DMS153 treated with DMSO at 0.1 percent for 48 hours (cell line): ENCODE measurements around the gene ST8SIA6.

Experiments
- DNase-seq: peaks from one replicate; lab custom pipeline; 2025; ENCODE audit not compliant: unreplicated experiment; lab: John Stamatoyannopoulos, UW

Gene ST8SIA6

DNA sequence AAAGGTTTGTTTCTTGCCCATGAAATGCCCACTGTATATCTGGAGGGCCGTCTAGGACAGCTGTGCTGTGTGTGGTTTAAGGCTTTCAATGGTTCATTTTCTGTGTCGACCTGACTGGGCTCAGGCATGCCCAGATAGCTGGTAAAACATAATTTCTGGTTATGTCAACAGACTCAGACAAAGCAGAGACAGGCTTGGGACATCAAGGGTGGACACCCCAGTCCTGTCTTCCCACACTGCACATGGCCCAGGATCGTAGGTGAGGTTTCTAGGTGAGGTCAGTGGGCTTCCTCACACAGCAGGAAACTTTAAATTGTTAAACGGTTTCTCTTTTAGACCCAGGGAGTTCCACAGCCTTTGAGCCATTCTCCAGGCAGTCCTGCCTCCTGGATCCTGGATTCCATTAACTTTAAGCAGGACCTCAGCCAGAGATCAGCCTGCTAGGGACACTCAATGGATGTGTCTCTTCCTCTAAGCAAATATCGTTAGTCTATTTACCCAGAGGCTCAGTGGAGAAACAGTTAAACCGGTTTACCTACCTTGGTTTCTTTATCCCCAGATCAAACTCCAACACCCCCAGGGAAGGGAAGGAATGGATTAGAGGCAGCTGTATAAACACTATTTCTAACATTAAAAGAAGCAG is 66.4 kb downstream of the ST8SIA6 start:
- peak; percentile 50 for DNase-seq

DNA sequence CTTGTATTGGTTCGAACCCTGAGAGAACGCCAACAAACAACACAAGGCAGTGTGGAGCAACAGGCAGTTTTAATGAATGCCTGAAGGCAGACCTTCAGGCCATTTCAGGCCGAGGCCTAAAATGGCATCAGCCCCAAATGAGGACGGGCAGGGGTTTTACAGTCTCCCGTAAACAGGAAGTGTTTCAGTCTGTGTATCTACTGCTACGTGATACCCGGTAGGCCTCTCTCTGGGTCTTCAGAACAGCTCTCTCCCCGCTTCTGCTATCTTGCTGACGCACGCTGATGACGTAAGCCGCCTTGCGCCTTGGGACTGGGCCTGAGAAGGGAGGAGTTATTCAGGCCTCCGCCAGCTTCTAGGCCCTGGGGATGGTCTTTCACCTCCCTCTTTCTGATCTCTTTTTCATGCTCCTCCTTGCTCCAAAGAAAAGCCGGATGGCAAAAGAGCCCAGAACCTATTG is 67.7 kb downstream of the ST8SIA6 start:
- DNase-seq: peak; percentile 69

DNA sequence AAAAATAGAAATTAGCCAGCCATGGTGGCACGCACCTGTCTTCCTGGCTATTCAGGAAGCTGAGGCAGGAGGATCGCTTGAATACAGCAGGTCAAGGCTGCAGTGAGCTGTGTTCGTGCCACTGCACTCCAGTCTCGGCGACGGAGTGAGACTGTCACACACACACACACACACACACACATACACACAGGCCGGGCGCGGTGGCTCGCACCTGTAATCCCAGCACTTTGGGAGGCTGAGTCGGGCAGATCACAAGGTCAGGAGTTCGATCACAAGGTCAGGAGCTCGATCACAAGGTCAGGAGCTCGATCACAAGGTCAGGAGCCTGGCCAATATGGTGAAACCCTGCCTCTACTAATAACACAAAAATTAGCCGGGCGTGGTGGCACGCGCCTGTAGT is 68.4 kb downstream of the ST8SIA6 start:
- DNase-seq: no peak

DNA sequence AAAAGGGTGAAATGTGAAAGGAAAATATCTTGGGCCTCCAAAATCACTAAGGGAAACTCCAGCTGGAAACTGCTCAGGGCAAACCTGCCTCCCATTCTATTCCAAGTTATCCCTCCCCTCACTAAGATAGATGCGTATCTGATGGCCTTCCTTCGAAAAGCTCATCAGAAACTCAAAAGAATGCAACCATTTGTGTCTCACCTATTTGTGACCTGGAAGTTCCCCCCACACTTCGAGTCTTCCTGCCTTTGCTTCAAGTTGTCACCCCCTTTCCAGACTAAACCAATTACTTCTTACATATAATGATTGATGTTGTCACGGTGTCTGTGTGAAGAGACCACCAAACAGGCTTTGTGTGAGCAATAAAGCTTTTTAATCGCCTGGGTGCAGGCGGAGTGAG is 69.3 kb downstream of the ST8SIA6 start:
- no peak for DNase-seq

DNA sequence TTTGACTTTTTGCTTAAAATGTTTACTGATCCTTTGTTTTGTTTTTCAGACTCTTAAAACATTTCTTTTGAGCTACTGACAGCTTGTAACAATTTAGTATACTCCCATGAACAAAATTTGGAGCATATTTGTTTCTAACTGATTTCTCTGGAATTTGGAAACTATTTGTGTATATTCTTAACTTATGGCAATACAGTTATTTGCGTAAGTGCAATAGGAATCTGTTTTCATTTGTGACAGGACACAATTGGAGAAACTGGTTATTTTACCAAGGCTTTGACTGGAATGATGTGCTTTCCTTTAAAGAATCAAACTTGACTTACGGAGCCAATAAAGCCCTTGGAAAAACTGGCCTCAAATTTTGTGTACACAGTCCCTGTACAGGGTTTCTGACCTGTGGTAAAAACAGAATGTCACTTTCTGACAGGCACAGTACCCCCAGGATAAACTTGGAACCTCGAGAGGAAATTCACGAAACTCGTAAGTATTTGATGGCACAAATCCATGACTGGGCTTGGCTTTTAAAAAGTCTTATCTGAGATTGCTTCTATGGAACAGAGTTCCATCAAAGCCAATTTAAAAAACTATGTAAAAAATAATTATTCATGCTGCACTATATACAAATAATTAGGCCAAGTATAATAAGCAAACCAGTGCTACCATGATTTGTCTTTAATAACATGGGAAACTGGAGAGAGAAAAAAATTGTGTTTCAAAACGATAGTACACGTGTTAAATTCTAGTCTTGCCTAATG is 70.4 kb downstream of the ST8SIA6 start:
- no peak for DNase-seq

DNA sequence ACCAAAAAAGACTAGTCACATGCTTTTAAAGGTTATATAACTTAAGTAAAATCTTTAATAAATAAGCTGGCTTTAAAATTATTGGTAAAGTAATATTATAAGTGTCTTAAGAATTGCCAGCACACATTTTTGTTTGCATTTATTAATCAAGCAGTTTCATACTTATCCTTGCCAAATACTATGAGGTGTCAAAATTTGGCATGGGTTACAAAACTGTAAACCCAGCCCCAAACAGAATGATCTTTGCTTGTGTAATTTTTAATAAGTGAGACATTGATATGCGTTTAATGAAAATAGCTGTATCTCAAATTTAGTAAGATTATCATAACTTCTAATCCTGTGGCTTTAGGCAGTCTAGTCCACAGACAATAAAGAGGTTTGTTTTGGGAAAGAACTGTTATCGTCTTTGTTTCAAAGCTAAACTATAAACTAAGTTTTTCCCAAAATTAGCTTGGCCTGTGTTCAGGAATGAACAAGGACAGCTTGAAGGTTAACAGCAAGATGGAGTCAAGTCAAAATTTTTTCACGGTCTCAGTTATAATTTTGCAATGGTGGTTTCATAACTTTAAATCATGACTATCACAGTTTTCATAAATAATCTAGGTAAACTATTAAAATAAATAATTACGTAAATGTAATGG is 72.8 kb downstream of the ST8SIA6 start:
- no peak for DNase-seq

DNA sequence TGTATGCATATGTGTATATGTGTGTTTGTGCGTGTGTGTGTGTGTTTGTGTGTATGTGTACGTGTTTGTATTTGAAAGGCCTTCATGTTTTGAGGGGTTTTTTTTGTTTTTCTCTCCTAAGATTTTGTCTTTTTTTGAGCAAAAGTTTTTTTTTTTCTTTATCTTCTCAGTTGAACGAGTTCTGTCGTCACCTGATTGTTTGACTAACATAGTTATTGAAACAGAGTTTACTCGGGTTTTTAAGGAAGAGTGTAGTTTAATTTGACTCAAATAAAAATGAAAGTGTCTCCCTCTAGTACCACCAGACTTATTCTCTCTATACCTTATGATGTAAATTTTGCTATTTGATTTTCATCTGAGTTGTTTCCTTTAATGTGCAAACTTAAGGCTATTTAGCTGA is 73.5 kb downstream of the ST8SIA6 start:
- no peak for DNase-seq

DNA sequence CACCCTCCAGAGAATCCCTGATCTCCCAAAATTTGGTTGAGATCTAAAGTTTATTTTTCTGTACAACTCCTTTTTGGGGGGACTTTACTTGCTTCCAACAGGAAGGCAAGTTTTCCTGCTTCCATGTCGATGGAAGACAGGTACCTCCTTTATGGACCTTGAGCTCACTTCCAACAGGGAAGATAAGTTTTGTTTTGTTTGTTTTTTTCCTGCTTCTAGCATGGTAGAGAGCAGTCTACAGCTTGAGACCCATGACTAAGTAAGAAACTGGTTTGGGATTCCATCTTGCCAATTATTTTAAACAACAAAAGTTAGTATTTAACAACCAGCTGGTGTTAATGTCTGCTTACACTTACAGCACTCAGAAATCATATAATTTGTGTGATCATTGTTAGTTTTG is 74.4 kb downstream of the ST8SIA6 start:
- DNase-seq: no peak

DNA sequence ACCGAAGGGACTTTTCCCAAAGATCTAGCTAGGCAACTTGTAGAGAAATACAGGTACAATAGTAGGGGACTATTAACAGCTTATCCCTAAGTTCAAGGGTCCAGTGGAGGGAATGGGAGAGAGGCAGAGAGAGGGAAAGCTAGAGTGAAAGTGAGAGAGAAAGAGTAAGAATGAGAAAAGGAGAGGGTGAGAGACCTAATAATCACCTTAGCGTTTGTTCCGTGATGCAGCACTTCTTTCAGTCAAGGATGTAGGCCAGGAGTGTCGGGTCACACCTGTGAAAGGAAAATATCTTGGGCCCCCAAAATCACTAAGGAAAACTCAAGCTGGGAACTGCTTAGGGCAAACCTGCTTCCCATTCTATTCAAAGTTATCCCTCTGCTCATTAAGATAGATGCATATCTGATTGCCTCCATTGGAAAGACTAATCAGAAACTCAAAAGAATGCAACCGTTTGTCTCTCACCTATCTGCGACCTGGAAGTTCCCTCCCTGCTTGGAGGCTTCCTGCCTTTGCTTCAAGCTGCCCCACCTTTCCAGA is 75.2 kb downstream of the ST8SIA6 start:
- DNase-seq: no peak

DNA sequence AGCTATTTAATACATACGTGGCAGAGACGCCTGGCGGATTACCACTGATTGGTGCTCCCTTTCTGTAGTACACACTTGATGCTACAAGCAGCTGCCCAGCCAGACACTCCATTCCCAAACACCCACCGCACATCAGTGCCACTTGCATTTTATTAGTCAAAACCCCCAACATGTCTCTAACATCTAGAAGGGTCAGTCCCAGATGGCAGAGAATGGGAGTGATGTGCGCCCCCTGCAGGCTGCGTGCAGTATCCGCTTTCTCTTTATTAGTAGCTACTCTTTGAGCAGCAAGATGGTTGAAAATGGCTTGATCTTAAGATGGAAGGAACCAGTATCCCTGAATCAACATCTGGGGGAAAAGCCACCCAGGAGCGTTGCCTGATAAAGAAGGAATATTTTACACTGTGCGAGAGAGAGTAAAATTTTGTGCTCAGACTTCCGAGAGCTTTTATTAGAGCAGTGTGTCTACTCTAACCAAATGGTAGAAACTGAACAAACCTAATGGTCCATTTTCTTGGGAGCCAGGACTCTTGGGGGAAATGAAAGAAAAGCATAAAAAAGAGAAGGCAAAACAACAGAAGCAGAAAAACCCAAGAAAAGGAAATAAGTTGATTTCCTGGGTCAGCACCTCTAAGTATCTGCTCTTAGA is 78.3 kb downstream of the ST8SIA6 start:
- DNase-seq: no peak

DNA sequence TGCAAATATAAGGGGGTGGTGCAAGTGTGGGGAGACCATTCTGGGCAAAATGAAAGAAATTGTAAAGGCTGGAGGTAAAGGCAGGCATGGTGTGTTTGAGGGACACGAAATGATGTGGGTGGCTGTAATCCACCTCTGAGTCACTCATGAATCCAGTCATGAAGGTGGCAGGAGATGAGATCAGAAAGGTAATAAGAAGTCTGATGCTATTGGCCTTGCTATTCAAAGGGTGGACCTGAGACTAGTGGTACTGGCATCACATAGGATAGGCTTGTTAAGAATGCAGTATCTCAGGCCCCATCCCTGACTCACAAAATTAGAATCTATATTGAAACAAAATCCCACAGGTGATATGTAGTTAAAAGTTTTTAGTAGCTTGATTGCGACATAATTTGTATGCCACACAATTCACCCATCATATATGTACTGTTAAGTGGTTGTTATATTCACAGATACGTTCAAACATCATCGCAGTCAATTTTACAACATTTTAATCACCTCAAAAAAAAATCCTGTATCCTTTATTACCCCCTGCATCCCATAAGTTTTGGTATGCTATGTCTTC is 85.6 kb downstream of the ST8SIA6 start:
- DNase-seq: no peak

DNA sequence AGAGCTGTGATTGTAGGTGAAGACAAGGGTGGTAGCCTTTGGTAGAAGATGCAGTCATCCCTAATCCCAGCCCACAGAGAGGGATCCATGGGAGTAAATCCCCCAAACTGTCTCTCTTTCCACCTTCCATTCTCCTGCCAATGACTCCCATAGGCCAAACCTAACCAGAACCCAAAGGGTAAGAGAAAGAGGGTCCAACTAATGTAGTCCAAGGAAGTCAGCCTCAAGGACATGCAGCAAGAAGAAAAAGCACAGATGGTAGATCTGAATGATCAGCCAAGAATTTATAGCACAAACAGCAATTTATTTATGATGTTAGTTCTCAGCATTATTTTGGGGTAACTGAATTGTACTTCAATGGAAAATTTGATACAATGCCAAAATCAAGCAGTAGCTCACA is 87.7 kb downstream of the ST8SIA6 start:
- no peak for DNase-seq

DNA sequence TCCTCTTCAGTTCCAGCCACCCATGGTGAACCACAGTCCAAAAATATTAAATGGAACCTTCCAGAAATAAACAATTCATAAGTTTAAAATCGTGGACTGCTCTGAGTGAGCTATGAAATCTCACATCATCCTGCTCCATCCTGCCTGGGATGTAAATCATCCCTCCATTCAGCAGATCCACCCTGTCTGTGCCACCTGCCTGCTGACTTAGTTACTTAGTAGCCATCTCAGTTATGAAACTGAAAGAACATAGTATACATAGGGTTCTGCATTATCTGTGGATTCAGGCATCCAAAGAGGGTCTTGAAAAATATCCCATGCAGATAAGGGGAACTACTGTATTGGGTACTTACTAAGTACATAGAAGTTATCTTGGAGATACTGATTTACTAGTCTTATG is 89.0 kb downstream of the ST8SIA6 start:
- no peak for DNase-seq

DNA sequence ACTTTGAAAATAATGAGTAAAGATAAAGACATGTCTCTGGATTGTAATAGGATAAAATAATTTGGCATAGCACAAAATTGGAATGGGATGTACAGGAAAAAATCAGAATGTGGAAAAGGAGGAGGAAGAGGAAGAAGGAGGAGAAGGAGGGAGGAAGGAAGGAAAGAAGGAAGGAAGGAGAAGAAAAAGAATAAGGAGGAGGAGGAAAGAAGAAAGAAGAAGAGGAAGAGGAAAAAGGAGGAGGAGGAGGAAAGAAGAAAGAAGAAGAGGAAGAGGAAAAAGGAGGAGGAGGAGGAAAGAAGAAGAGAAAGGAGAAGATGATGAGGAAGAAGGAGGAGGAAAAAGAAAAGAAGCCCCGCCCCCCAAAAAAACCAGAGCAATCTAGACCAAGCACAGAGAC is 95.9 kb downstream of the ST8SIA6 start:
- DNase-seq: no peak

DNA sequence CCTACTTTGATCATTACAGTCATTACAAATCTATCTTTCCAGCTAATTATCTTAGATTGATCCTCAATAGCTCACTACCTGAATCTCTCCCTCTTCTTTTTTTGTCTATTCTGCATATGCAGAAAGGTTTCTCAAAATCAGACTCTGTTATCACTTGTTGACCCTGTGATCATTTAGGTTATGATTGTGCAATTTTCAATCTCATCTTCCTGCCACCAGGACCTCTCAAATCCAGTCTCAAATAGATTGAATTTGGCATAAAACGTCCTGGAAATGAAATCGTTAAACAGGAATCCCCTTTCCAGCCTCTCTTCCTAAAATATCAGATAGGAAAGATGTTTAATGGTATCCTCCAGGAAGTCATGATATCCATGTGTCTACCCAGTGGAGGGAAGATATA is 96.6 kb downstream of the ST8SIA6 start:
- no peak for DNase-seq

DNA sequence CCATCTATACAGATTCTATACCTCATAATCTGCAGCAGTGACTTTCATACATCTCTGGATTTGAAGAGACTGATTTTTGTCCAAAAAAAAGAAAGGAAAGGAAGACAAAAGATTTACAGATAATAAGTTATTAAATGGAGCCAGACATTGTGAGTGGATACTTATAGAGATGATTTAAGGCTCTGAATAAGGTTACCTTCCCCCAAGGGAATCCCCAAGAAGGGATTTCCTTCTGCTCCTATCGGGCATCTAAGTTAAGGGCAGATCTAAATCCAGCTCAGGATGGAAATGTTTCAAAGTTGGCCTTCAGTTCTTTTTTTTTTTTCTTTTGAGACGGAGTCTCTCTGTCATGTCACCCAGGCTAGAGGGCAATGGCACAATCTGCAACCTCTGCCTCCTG is 97.6 kb downstream of the ST8SIA6 start:
- no peak for DNase-seq

DNA sequence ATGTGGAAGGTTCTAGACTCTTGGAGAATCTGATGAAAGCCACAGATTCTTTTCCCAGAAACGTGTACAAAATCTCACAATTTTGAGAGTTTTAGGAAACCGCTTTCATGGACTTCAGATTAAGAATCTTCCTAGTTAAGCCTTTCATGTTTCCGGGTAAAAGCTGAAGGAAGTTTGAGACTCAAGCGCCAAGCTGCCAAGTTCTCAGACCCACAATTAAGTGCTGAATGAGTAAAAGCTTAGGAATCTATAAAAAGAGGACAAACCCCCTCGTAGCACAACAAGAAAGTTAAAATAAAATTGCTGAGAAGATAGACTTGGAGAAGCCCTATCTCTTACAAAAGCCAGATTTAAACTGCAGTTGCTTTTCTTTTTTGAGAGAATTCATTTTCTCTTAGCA is 99.6 kb downstream of the ST8SIA6 start:
- DNase-seq: no peak

DNA sequence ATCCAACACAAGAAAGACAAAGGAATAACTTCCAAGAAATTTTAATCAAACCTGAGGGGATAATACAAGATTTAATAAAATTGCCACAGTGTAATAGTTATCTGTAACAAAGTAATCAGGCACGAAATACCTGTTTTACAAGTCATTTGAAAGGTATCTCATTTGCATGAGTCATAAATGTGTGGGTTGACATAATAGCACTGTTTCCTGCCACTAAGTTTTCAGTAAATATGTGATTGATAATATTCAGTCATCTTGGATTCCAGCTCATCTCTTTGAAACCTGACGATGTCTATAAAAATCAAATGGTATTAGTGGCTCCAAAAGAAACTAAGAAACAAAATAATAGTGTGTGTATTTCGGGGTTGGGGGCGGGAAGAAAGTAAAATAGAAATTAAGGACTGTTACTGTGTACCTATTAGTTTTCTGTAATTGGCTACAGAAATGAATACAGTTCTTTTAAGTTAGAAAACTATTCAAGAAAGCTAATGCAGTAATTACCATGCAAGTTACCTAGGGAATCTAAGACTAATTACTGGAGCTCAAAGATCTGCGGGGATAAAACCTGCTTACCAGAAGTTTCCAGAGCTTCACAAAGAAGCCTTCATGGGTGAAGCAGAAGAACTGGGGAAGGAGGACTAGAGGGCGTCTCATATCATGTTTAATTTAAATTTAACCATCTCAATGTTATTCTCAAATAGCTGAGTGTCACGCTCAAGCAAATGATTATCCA is 100.7 kb downstream of the ST8SIA6 start:
- DNase-seq: no peak

DNA sequence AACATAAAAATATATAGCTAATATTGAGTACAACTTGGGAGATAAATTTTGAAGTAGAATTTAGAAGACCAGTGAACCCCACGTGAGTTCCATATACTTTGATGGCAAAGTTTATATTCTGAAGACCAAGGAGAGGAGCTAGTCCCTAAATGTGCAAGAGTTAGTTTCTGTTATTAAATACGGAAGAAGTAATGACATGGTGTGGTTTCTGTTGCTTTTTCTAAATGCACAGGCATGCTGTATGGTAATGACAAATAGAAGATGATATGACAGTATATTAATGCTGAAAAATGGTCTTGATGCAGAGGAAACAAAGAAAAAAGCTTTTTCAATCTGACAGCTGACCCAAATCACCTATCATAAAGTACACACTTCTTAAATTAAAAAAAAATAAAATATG is 101.8 kb downstream of the ST8SIA6 start:
- no peak for DNase-seq

DNA sequence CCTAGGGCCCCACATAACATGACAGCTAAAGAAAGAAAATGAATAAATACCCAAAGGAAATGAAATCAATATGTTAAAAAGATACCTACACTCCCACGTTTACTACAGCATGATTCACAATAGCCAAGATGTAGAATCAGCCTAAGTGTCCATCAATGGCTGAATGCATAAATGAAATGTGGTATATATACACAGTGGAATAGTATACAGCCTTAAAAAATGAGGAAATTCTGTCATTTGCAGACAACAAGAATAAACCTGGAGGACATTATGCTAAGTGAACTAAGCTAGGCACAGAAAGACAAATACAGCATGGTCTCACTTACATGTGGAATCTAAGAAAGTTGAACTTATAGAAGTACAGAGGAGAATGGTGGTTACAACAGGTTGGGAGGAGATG is 102.9 kb downstream of the ST8SIA6 start:
- DNase-seq: no peak

DNA sequence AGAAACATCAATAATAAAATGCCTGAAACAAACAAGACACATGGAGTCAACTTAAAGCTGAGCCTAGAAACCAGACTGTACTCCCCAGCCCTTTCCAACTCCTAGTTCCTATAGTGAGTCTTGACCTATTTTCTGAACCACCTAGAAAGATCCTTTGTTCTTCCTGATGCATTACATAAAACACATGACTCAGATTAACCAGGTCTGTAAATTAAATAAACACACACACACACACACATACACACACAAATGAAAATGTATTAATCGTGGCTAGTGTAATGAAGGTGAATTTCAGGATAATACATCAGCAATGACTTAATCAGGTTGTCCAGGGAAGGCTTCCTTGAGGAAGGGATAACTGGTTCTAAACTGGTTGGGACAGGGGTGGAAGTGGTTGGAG is 104.7 kb downstream of the ST8SIA6 start:
- DNase-seq: no peak
